Measurements from ENCODE around the gene PARVG.

PARVG gene

DNA sequence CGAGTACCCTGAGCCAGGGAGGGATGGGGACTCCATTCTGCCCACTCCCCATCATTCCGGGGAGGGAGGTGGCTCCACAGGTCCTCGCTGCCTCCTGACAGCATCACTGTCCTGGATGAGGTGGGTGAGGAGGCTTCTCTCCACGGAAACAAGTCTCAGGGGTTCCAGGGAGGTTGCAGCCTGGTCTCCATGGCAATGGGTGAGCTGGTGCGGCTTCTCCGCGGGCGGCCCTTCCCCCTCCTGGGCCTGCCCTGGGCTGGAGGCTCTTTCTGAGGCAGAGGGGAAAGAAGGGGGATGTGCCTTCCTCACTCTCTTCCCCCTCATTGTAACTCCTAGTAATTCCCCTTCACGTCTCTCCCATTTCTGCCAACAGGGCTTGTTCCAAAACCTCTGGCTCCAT lies 37.1 kb upstream of the PARVG start:
- Histone ChIP-seq H2BK120ac (ENCODE audit: low read depth, low read length) (no peak overlapping the region), H3K9me3 (replicated peaks in 1 of 2; ENCODE audit: control insufficient read depth in 2 of 2, insufficient read depth in 1 of 2, low read depth in 1 of 2, low read length in 2 of 2) (peaks cover 0 to 4% of the 10 kb centered on the region in 2 donors), H3K27me3 (ENCODE audit: control insufficient read depth in 3 of 3, insufficient read depth in 3 of 3, low read depth in 1 of 3, low read length in 3 of 3) (peaks cover 0 to 11% (median 8%) of the 10 kb centered on the region in 3 experiments), H3K4me3 (ENCODE audit: low read length in 2 of 2) (no peak overlapping the region), H3K4me2 (ENCODE audit: insufficient read depth, low read length, poor library complexity, severe bottlenecking) (no peak overlapping the region), H2AFZ (ENCODE audit: low read length) (peak overlapping the region; percentile 54), H4K91ac (ENCODE audit: low read depth, low read length, poor library complexity) (no peak overlapping the region), H3K36me3 (replicated peaks in 1 of 2; ENCODE audit: control insufficient read depth in 2 of 2, insufficient read depth in 2 of 2, low read length in 2 of 2) (peaks cover 0 to 3% of the 10 kb centered on the region in 2 donors), H3K79me1 (ENCODE audit: low read depth, low read length) (peaks cover 4% of the 10 kb centered on the region), H3K4ac (ENCODE audit: low read length) (no peak overlapping the region), H2BK15ac (ENCODE audit: low read length) (no peak overlapping the region), H2BK12ac (ENCODE audit: low read length) (no peak overlapping the region), H3K4me1 (ENCODE audit: control insufficient read depth in 2 of 2, insufficient read depth in 1 of 2, low read depth in 1 of 2, low read length in 2 of 2) (peaks cover 24 to 43% of the 10 kb centered on the region in 2 donors), H2BK5ac (ENCODE audit: low read length) (no peak overlapping the region), H2AK5ac (ENCODE audit: low read depth, low read length) (peak overlapping the region; percentile 91), H3K14ac (ENCODE audit: low read length) (no peak overlapping the region), H3K23ac (ENCODE audit: low read depth, low read length, poor library complexity) (no peak overlapping the region), H3K18ac (ENCODE audit: low read length) (peak overlapping the region; percentile 65), H3K27ac (replicated peaks; ENCODE audit: low read length) (no peak overlapping the region), H3K9ac (ENCODE audit: low read depth, low read length, poor library complexity) (no peak overlapping the region), H4K8ac (ENCODE audit: low read depth, low read length) (no peak overlapping the region)
- DNase-seq (ENCODE audit: low spot score), result no peak
- WGBS, 2 donors (ENCODE audit: extremely low coverage in 2 of 2, insufficient read length in 2 of 2, insufficient replicate concordance in 1 of 2), result no CpG with 5 or more reads among the region's 9 CpGs

DNA sequence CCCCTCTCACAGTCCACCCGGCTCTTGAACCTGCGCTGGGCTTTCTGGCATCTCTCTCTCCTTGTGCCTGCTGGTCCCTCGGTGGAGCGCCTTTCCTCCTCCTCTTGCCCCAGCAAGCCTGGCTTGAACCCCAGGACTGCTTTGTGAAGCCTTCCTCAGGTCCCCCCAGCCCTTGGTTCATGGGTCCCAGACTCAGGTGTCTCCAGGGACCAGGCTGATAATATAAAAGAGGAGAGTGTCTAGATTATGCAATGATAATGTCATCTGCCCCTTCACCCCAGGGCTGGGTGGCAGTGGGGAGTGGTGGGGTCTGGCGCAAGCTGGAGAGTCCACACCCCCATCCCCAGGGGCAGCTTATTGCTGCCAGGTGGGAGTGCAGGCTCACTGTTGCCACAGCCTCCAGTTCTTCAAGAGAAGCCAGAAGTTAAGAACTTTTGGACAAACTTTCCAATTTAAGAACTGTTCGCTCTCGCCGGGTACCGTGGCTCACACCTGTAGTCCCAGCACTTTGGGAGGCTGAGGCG lies 36.6 kb upstream of the PARVG start:
- Histone ChIP-seq H3K27ac (replicated peaks; ENCODE audit: low read length) (no peak overlapping the region), H3K27me3 (ENCODE audit: control insufficient read depth in 3 of 3, insufficient read depth in 3 of 3, low read depth in 1 of 3, low read length in 3 of 3) (peaks cover 0 to 11% (median 8%) of the 10 kb centered on the region in 3 experiments), H3K4me3 (ENCODE audit: low read length in 2 of 2) (no peak overlapping the region), H3K4ac (ENCODE audit: low read length) (no peak overlapping the region), H4K91ac (ENCODE audit: low read depth, low read length, poor library complexity) (no peak overlapping the region), H2BK120ac (ENCODE audit: low read depth, low read length) (no peak overlapping the region), H2AFZ (ENCODE audit: low read length) (peak overlapping the region; percentile 54), H3K9ac (ENCODE audit: low read depth, low read length, poor library complexity) (no peak overlapping the region), H3K23ac (ENCODE audit: low read depth, low read length, poor library complexity) (no peak overlapping the region), H3K18ac (ENCODE audit: low read length) (no peak overlapping the region), H3K14ac (ENCODE audit: low read length) (no peak overlapping the region), H3K9me3 (replicated peaks in 1 of 2; ENCODE audit: control insufficient read depth in 2 of 2, insufficient read depth in 1 of 2, low read depth in 1 of 2, low read length in 2 of 2) (peaks cover 0 to 4% of the 10 kb centered on the region in 2 donors), H3K4me2 (ENCODE audit: insufficient read depth, low read length, poor library complexity, severe bottlenecking) (no peak overlapping the region), H2BK15ac (ENCODE audit: low read length) (no peak overlapping the region), H2BK12ac (ENCODE audit: low read length) (no peak overlapping the region), H3K4me1 (ENCODE audit: control insufficient read depth in 2 of 2, insufficient read depth in 1 of 2, low read depth in 1 of 2, low read length in 2 of 2) (peaks cover 24 to 45% of the 10 kb centered on the region in 2 donors), H3K36me3 (replicated peaks in 1 of 2; ENCODE audit: control insufficient read depth in 2 of 2, insufficient read depth in 2 of 2, low read length in 2 of 2) (peaks cover 0 to 3% of the 10 kb centered on the region in 2 donors), H4K8ac (ENCODE audit: low read depth, low read length) (no peak overlapping the region), H3K79me1 (ENCODE audit: low read depth, low read length) (peaks cover 4% of the 10 kb centered on the region), H2AK5ac (ENCODE audit: low read depth, low read length) (peak overlapping the region; percentile 43), H2BK5ac (ENCODE audit: low read length) (no peak overlapping the region)
- DNase-seq (ENCODE audit: low spot score), result no peak
- WGBS, 2 donors (ENCODE audit: extremely low coverage in 2 of 2, insufficient read length in 2 of 2, insufficient replicate concordance in 1 of 2), result no CpG with 5 or more reads among the region's 10 CpGs

DNA sequence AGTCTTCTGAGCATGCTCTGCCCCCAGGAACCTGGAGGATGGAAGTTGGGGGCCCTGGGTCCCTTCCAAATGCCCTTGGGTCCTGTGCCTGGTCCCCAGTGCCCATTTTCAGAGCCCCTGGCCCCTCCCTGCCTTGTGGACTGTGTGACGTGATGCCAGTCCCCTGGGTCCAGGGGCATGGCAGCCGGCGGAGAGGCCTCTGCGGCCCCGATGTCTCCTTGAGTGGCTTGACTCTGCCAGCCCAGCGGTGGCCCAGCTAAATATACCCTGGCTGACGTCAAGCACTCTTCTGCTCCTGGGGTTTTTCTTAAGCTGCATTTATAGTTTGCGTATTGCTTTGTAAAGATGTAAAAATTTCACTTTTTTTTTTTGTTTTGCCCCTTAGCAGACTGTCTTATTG lies 35.2 kb upstream of the PARVG start:
- H3K27ac ChIP-seq (replicated peaks; ENCODE audit: low read length), result peak overlapping the region; percentile 18
- no CpG with 5 or more reads among the region's 8 CpGs for WGBS, 2 donors (ENCODE audit: extremely low coverage in 2 of 2, insufficient read length in 2 of 2, insufficient replicate concordance in 1 of 2)

GRCh38 chr22:44146088-44146861 lies 34.5 kb upstream of the PARVG start:
- peak overlapping the region in 1 of 2 donors; percentile 61 for H3K4me3 ChIP-seq (ENCODE audit: low read length in 2 of 2)
- peaks cover 24 to 45% of the 10 kb centered on the region in 2 donors for H3K4me1 ChIP-seq (ENCODE audit: control insufficient read depth in 2 of 2, insufficient read depth in 1 of 2, low read depth in 1 of 2, low read length in 2 of 2)
- H3K14ac ChIP-seq (ENCODE audit: low read length), result peak overlapping the region; percentile 33
- peak overlapping the region; percentile 53 for H2BK120ac ChIP-seq (ENCODE audit: low read depth, low read length)
- H4K8ac ChIP-seq (ENCODE audit: low read depth, low read length), result peak overlapping the region; percentile 99
- peaks cover 0 to 11% (median 8%) of the 10 kb centered on the region in 3 experiments for H3K27me3 ChIP-seq (ENCODE audit: control insufficient read depth in 3 of 3, insufficient read depth in 3 of 3, low read depth in 1 of 3, low read length in 3 of 3)
- H3K36me3 ChIP-seq (replicated peaks in 1 of 2; ENCODE audit: control insufficient read depth in 2 of 2, insufficient read depth in 2 of 2, low read length in 2 of 2), result peaks cover 0 to 3% of the 10 kb centered on the region in 2 donors
- H3K9me3 ChIP-seq (replicated peaks in 1 of 2; ENCODE audit: control insufficient read depth in 2 of 2, insufficient read depth in 1 of 2, low read depth in 1 of 2, low read length in 2 of 2), result peaks cover 0 to 4% of the 10 kb centered on the region in 2 donors
- peak overlapping the region; percentile 76 for H3K18ac ChIP-seq (ENCODE audit: low read length)
- peak overlapping the region; percentile 46 for H2AFZ ChIP-seq (ENCODE audit: low read length)
- peak overlapping the region; percentile 3 for H2AK5ac ChIP-seq (ENCODE audit: low read depth, low read length)
- peak overlapping the region; percentile 87 for H3K9ac ChIP-seq (ENCODE audit: low read depth, low read length, poor library complexity)
- no peak overlapping the region for H3K4me2 ChIP-seq (ENCODE audit: insufficient read depth, low read length, poor library complexity, severe bottlenecking)
- H2BK12ac ChIP-seq (ENCODE audit: low read length), result peak overlapping the region; percentile 100
- no peak for DNase-seq (ENCODE audit: low spot score)
- peaks cover 4% of the 10 kb centered on the region for H3K79me1 ChIP-seq (ENCODE audit: low read depth, low read length)
- no peak overlapping the region for H2BK5ac ChIP-seq (ENCODE audit: low read length)
- peak overlapping the region; percentile 99 for H3K23ac ChIP-seq (ENCODE audit: low read depth, low read length, poor library complexity)
- WGBS, 2 donors (ENCODE audit: extremely low coverage in 2 of 2, insufficient read length in 2 of 2, insufficient replicate concordance in 1 of 2), result 100% methylated on average over 3 of the region's 33 CpGs; no CpG with 5 or more reads in 1 of the 2 donors
- peak overlapping the region; percentile 6 for H2BK15ac ChIP-seq (ENCODE audit: low read length)
- peak overlapping the region; percentile 1 for H4K91ac ChIP-seq (ENCODE audit: low read depth, low read length, poor library complexity)
- H3K27ac ChIP-seq (replicated peaks; ENCODE audit: low read length), result peak overlapping the region; percentile 2
- H3K4ac ChIP-seq (ENCODE audit: low read length), result peak overlapping the region; percentile 39

More for the DNA sequence above, 35.2 kb upstream of the PARVG start:
- Histone ChIP-seq H3K9me3 (replicated peaks in 1 of 2; ENCODE audit: control insufficient read depth in 2 of 2, insufficient read depth in 1 of 2, low read depth in 1 of 2, low read length in 2 of 2) (peaks cover 0 to 4% of the 10 kb centered on the region in 2 donors), H3K4me1 (ENCODE audit: control insufficient read depth in 2 of 2, insufficient read depth in 1 of 2, low read depth in 1 of 2, low read length in 2 of 2) (peaks cover 24 to 45% of the 10 kb centered on the region in 2 donors), H3K4ac (ENCODE audit: low read length) (peak overlapping the region; percentile 19), H2AK5ac (ENCODE audit: low read depth, low read length) (peak overlapping the region; percentile 89), H2BK120ac (ENCODE audit: low read depth, low read length) (no peak overlapping the region), H3K14ac (ENCODE audit: low read length) (no peak overlapping the region), H3K9ac (ENCODE audit: low read depth, low read length, poor library complexity) (no peak overlapping the region), H2BK5ac (ENCODE audit: low read length) (no peak overlapping the region), H3K4me3 (ENCODE audit: low read length in 2 of 2) (no peak overlapping the region), H3K4me2 (ENCODE audit: insufficient read depth, low read length, poor library complexity, severe bottlenecking) (no peak overlapping the region), H3K18ac (ENCODE audit: low read length) (peak overlapping the region; percentile 84), H4K8ac (ENCODE audit: low read depth, low read length) (no peak overlapping the region), H4K91ac (ENCODE audit: low read depth, low read length, poor library complexity) (no peak overlapping the region), H2AFZ (ENCODE audit: low read length) (peak overlapping the region; percentile 54), H3K79me1 (ENCODE audit: low read depth, low read length) (peaks cover 4% of the 10 kb centered on the region), H3K23ac (ENCODE audit: low read depth, low read length, poor library complexity) (no peak overlapping the region), H2BK15ac (ENCODE audit: low read length) (peak overlapping the region; percentile 86), H3K36me3 (replicated peaks in 1 of 2; ENCODE audit: control insufficient read depth in 2 of 2, insufficient read depth in 2 of 2, low read length in 2 of 2) (peaks cover 0 to 3% of the 10 kb centered on the region in 2 donors), H3K27me3 (ENCODE audit: control insufficient read depth in 3 of 3, insufficient read depth in 3 of 3, low read depth in 1 of 3, low read length in 3 of 3) (peaks cover 0 to 11% (median 8%) of the 10 kb centered on the region in 3 experiments), H2BK12ac (ENCODE audit: low read length) (peak overlapping the region; percentile 42)
- no peak for DNase-seq (ENCODE audit: low spot score)

Data from neuronal stem cell (in vitro differentiated cells).